GM12891 (cell line): ENCODE data around the gene LTBR.

Experiments used
- PAX5 ChIP-seq: IDR thresholded peaks from 2 replicates; pipeline ENCODE4 v1.6.1; 2011; ENCODE audit warnings: low read length, moderate library complexity, mild to moderate bottlenecking; ENCODE audit not compliant: insufficient read depth, severe bottlenecking
- POLR2A ChIP-seq: IDR thresholded peaks from 2 replicates; pipeline ENCODE4 v1.6.1; 2011; ENCODE audit warnings: low read depth, low read length, control low read depth
- POLR2AphosphoS5 ChIP-seq: IDR thresholded peaks from 2 replicates; pipeline ENCODE4 v1.6.1; 2011; ENCODE audit warnings: low read depth, low read length, control low read depth
- POU2F2 ChIP-seq: IDR thresholded peaks from 2 replicates; pipeline ENCODE4 v1.6.1; 2011; ENCODE audit warnings: low read depth, mild to moderate bottlenecking, control low read depth, low read length, moderate library complexity
- SPI1 ChIP-seq: IDR thresholded peaks from 2 replicates; pipeline ENCODE4 v1.6.1; 2011; ENCODE audit warnings: low read depth, low read length, control low read depth
- TAF1 ChIP-seq: IDR thresholded peaks from 2 replicates; pipeline ENCODE4 v1.6.1; 2011; ENCODE audit warnings: low read depth, low read length, control low read depth

- TF ChIP-seq POLR2A (no peak), POLR2AphosphoS5 (no peak), TAF1 (no peak), SPI1 (no peak), PAX5 (no peak), POU2F2 (no peak)
These were observed 2.5 kb downstream of the LTBR start for GRCh38 chr12:6386491-6386890.
